GM12891 (cell line): Measurements from ENCODE around the gene COL5A2.

Source experiments
- DNase-seq: peaks from one replicate; pipeline ENCODE4 v3.0.0; 2011; ENCODE audit warnings: low spot score; ENCODE audit not compliant: insufficient read length
- FAIRE-seq: peaks from 2 replicates; lab custom pipeline; 2011; peaks lifted over from hg19 to GRCh38; lab: Jason Lieb, UNC
- PAX5 ChIP-seq: IDR thresholded peaks from 2 replicates; pipeline ENCODE4 v1.6.1; 2011; ENCODE audit warnings: low read length, moderate library complexity, mild to moderate bottlenecking; ENCODE audit not compliant: insufficient read depth, severe bottlenecking
- POLR2A ChIP-seq: IDR thresholded peaks from 2 replicates; pipeline ENCODE4 v1.6.1; 2011; ENCODE audit warnings: low read depth, low read length, control low read depth
- POLR2AphosphoS5 ChIP-seq: IDR thresholded peaks from 2 replicates; pipeline ENCODE4 v1.6.1; 2011; ENCODE audit warnings: low read depth, low read length, control low read depth
- POU2F2 ChIP-seq: IDR thresholded peaks from 2 replicates; pipeline ENCODE4 v1.6.1; 2011; ENCODE audit warnings: low read depth, mild to moderate bottlenecking, control low read depth, low read length, moderate library complexity
- SPI1 ChIP-seq: IDR thresholded peaks from 2 replicates; pipeline ENCODE4 v1.6.1; 2011; ENCODE audit warnings: low read depth, low read length, control low read depth
- TAF1 ChIP-seq: IDR thresholded peaks from 2 replicates; pipeline ENCODE4 v1.6.1; 2011; ENCODE audit warnings: low read depth, low read length, control low read depth

The COL5A2 gene

GRCh38 chr2:189047171-189047888 lies 132.2 kb downstream of the COL5A2 start:
- TF ChIP-seq POLR2A (no peak), PAX5 (no peak), POLR2AphosphoS5 (no peak), TAF1 (no peak), SPI1 (no peak), POU2F2 (no peak)
- FAIRE-seq, result no peak

GRCh38 chr2:189046320-189046719 lies 133.2 kb downstream of the COL5A2 start:
- TF ChIP-seq POLR2AphosphoS5 (no peak), POLR2A (no peak), SPI1 (no peak)
- FAIRE-seq, result no peak
- no peak for DNase-seq

More at GRCh38 chr2:189047171-189047888, 132.2 kb downstream of the COL5A2 start:
- DNase-seq, result no peak

GRCh38 chr2:189045836-189046235 lies 133.7 kb downstream of the COL5A2 start:
- FAIRE-seq, result no peak
- DNase-seq, result no peak
- TF ChIP-seq SPI1, result no peak
- no peak for TF ChIP-seq TAF1
- no peak for TF ChIP-seq PAX5
- no peak for TF ChIP-seq POLR2AphosphoS5
- TF ChIP-seq POU2F2, result no peak
- TF ChIP-seq POLR2A, result no peak

- FAIRE-seq, result no peak
- no peak for DNase-seq
These were observed 142.0 kb downstream of the COL5A2 start for GRCh38 chr2:189037518-189037917.

GRCh38 chr2:189024901-189025618 lies 154.5 kb downstream of the COL5A2 start:
- no peak for DNase-seq
- no peak for FAIRE-seq
- no peak for TF ChIP-seq POLR2A
- no peak for TF ChIP-seq TAF1
- TF ChIP-seq SPI1, result no peak
- no peak for TF ChIP-seq PAX5
- TF ChIP-seq POU2F2, result no peak
- TF ChIP-seq POLR2AphosphoS5, result no peak

More at GRCh38 chr2:189037518-189037917, 142.0 kb downstream of the COL5A2 start:
- TF ChIP-seq TAF1, result no peak
- TF ChIP-seq POU2F2, result no peak
- no peak for TF ChIP-seq PAX5

GRCh38 chr2:189022492-189022891 lies 157.1 kb downstream of the COL5A2 start:
- DNase-seq (no peak), FAIRE-seq (no peak)
- TF ChIP-seq POLR2AphosphoS5 (no peak), POU2F2 (no peak), POLR2A (no peak), SPI1 (no peak), PAX5 (no peak), TAF1 (no peak)

- DNase-seq (no peak), FAIRE-seq (no peak)
- TF ChIP-seq POU2F2, result no peak
- no peak for TF ChIP-seq POLR2A
- no peak for TF ChIP-seq PAX5
- TF ChIP-seq SPI1, result no peak
- no peak for TF ChIP-seq TAF1
- no peak for TF ChIP-seq POLR2AphosphoS5
These were observed 157.5 kb downstream of the COL5A2 start for GRCh38 chr2:189022053-189022481.

GRCh38 chr2:189020179-189020578 lies 159.4 kb downstream of the COL5A2 start:
- TF ChIP-seq TAF1 (no peak), PAX5 (no peak), SPI1 (no peak), POLR2A (no peak), POLR2AphosphoS5 (no peak), POU2F2 (no peak)
- DNase-seq, result no peak
- FAIRE-seq, result no peak

GRCh38 chr2:189018631-189019030 lies 160.9 kb downstream of the COL5A2 start:
- FAIRE-seq, result no peak
- DNase-seq, result no peak
- TF ChIP-seq POLR2AphosphoS5 (no peak), TAF1 (no peak)

GRCh38 chr2:189016311-189016861 lies 163.2 kb downstream of the COL5A2 start:
- FAIRE-seq (no peak), DNase-seq (no peak)
- no peak for TF ChIP-seq SPI1
